ENCODE data around the gene FRMD3.

DNA sequence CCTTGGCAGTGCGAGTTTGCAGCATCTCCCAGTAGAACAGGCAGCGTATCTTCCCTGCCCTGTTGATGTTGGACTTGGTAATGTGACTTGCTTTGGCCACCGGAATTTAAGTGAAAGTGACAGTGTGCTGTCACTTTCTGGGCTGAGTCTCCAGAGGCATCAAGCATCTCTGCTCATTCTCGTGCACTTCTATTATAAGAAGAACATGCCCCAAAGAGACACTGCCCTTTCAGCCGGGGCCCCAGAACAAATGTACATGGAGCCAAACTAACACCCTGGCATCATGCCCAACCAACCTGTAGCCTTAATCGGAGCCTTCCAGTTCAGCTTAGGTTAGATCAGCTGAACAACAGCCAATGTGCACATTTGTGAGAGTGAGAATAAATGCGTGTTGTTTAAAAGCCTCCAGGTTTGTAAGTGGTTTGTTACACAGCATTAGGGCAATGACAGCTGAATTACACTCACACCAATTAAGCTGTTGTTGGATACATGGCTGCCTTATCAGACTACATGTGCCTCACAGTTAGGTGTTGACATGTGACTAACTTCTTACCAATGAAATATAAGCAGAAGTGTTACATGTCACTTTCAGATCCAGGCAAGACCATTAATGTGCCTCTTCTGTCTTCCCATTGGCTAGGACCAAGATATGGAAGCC is 22.1 kb upstream of the FRMD3 start:
- TF ChIP-seq, protein P1, sequence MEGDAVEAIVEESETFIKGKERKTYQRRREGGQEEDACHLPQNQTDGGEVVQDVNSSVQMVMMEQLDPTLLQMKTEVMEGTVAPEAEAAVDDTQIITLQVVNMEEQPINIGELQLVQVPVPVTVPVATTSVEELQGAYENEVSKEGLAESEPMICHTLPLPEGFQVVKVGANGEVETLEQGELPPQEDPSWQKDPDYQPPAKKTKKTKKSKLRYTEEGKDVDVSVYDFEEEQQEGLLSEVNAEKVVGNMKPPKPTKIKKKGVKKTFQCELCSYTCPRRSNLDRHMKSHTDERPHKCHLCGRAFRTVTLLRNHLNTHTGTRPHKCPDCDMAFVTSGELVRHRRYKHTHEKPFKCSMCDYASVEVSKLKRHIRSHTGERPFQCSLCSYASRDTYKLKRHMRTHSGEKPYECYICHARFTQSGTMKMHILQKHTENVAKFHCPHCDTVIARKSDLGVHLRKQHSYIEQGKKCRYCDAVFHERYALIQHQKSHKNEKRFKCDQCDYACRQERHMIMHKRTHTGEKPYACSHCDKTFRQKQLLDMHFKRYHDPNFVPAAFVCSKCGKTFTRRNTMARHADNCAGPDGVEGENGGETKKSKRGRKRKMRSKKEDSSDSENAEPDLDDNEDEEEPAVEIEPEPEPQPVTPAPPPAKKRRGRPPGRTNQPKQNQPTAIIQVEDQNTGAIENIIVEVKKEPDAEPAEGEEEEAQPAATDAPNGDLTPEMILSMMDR (IDR thresholded peaks at IDR 0.05), result no peak
- TF ChIP-seq POLR2A (IDR thresholded peaks at IDR 0.05; ENCODE audit: low read depth) (no peak), EP300 (IDR thresholded peaks at IDR 0.05) (no peak)
